H1 (cell line): ENCODE data around the gene DECR2. TPM values are rescaled to one million over a fixed set of nuclear protein-coding genes. Genes with fewer than 3 reads are reported as not detected.

Source experiments
- CTCF ChIA-PET: fragments of 300-600 bp; sonication (Branson Sonifier 250); formaldehyde crosslinking; loops from one replicate; lab custom pipeline; 2021; ENCODE audit not compliant: partially characterized antibody; lab: Charles Lee
- POLR2A ChIA-PET: fragments of 300-600 bp; sonication (Branson Sonifier 250); formaldehyde crosslinking; loops from one replicate; lab custom pipeline; 2021; ENCODE audit warnings: inconsistent platforms; ENCODE audit not compliant: partially characterized antibody; lab: Charles Lee
- DNase-seq, 2 experiments: peaks; one replicate each; pipeline versions ENCODE4 v3.0.0 to v3.0.0-alpha.2; 2010 to 2022; ENCODE audit warnings: low spot score in 2 of 2, low read depth in 1 of 2, mixed read lengths in 1 of 2
- FAIRE-seq: peaks from 2 replicates; lab custom pipeline; 2011; peaks lifted over from hg19 to GRCh38; lab: Jason Lieb, UNC
- H2AFZ ChIP-seq: 2 replicates; pipeline ENCODE4 v1.8.1; 2012; ENCODE audit warnings: low read length, inconsistent platforms
- H2AK5ac ChIP-seq: 2 replicates; pipeline ENCODE4 v1.6.1; 2013; ENCODE audit warnings: low read depth, low read length
- H2BK120ac ChIP-seq: replicated peaks from 2 replicates; pipeline ENCODE3; 2013; ENCODE audit warnings: low read depth, low read length, inconsistent platforms
- H2BK12ac ChIP-seq: 2 replicates; pipeline ENCODE4 v1.6.1; 2013; ENCODE audit warnings: low read depth, low read length
- H2BK15ac ChIP-seq: 2 replicates; pipeline ENCODE4 v1.6.1; 2013; ENCODE audit warnings: low read length
- H2BK20ac ChIP-seq: 2 replicates; pipeline ENCODE4 v1.6.1; 2013; ENCODE audit warnings: low read length
- H2BK5ac ChIP-seq: 2 replicates; pipeline ENCODE4 v1.6.1; 2013; ENCODE audit warnings: low read depth, low read length
- H3K14ac ChIP-seq: 2 replicates; pipeline ENCODE4 v1.6.1; 2013; ENCODE audit warnings: inconsistent platforms; ENCODE audit not compliant: insufficient read length
- H3K18ac ChIP-seq: 2 replicates; pipeline ENCODE4 v1.6.1; 2013; ENCODE audit warnings: low read length; ENCODE audit errors: extremely low read depth
- H3K23ac ChIP-seq: 2 replicates; pipeline ENCODE4 v1.6.1; 2013; ENCODE audit warnings: inconsistent platforms; ENCODE audit not compliant: insufficient read length
- H3K23me2 ChIP-seq: 2 replicates; pipeline ENCODE4 v1.6.1; 2013; ENCODE audit warnings: low read depth, low read length
- H3K27ac ChIP-seq: 2 replicates; pipeline ENCODE4 v1.6.1; 2011; ENCODE audit warnings: low read depth, low read length, inconsistent platforms
- H3K27me3 ChIP-seq, 4 experiments: replicated peaks in 1 of 4; 1 replicate in 1 of 4; 2 replicates in 3 of 4; pipeline versions ENCODE4 v1.6.1 to v1.8.1; 2011 to 2013; ENCODE audit warnings: low read length in 3 of 4, mild to moderate bottlenecking in 3 of 4, inconsistent platforms in 2 of 4, mixed read lengths in 2 of 4, moderate library complexity in 1 of 4; ENCODE audit not compliant: control insufficient read depth in 3 of 4, insufficient read depth in 3 of 4; ENCODE audit errors: extremely low read depth in 1 of 4
- H3K36me3 ChIP-seq, 4 experiments: 2 replicates each; pipeline versions ENCODE4 v1.6.1 to v1.8.1; 2011 to 2013; ENCODE audit warnings: mild to moderate bottlenecking in 4 of 4, low read length in 3 of 4, moderate library complexity in 2 of 4, control low read depth in 1 of 4, inconsistent platforms in 1 of 4; ENCODE audit not compliant: insufficient read depth in 4 of 4, control insufficient read depth in 2 of 4
- H3K4ac ChIP-seq: replicated peaks from 2 replicates; pipeline ENCODE3; 2013; ENCODE audit warnings: low read length, low read depth, mixed read lengths, inconsistent platforms; ENCODE audit not compliant: insufficient read length
- H3K4me1 ChIP-seq, 4 experiments: replicated peaks in 1 of 4; 1 replicate in 1 of 4; 2 replicates in 3 of 4; pipeline versions ENCODE4 v1.6.1 to v1.8.1; 2011 to 2013; ENCODE audit warnings: low read length in 3 of 4, inconsistent platforms in 2 of 4, mixed read lengths in 1 of 4; ENCODE audit not compliant: insufficient read depth in 4 of 4, control insufficient read depth in 3 of 4
- H3K4me2 ChIP-seq, 2 experiments: 2 replicates each; pipeline versions ENCODE4 v1.6.1 to v1.8.1; 2011 to 2013; ENCODE audit warnings: low read depth in 2 of 2, low read length in 2 of 2, control low read depth in 1 of 2, inconsistent platforms in 1 of 2, mild to moderate bottlenecking in 1 of 2; ENCODE audit not compliant: insufficient read depth in 1 of 2
- H3K4me3 ChIP-seq, 4 experiments: fragments of 200-600, 300-600 bp in 1 of 4; sonication (generic), shearing (Covaris generic), sonication (Bioruptor Twin) in 1 of 4; 2 replicates each; pipeline versions ENCODE4 v1.5.1 to v1.8.1; 2011 to 2016; ENCODE audit warnings: low read length in 4 of 4, low read depth in 3 of 4, control low read depth in 2 of 4, inconsistent platforms in 2 of 4, mild to moderate bottlenecking in 2 of 4, mixed read lengths in 1 of 4, moderate library complexity in 1 of 4; ENCODE audit not compliant: insufficient read depth in 2 of 4; ENCODE audit errors: extremely low read depth in 1 of 4
- H3K56ac ChIP-seq: replicated peaks from 2 replicates; pipeline ENCODE3; 2013; ENCODE audit warnings: low read depth, mild to moderate bottlenecking, mixed read lengths, low read length, inconsistent platforms; ENCODE audit not compliant: insufficient read length
- H3K79me1 ChIP-seq: 2 replicates; pipeline ENCODE4 v1.6.1; 2013; ENCODE audit warnings: low read depth, low read length, control low read depth
- H3K79me2 ChIP-seq, 2 experiments: 2 replicates each; pipeline versions ENCODE4 v1.6.1 to v1.8.1; 2012 to 2013; ENCODE audit warnings: low read length in 2 of 2, mild to moderate bottlenecking in 2 of 2, inconsistent platforms in 1 of 2; ENCODE audit not compliant: insufficient read depth in 2 of 2, control insufficient read depth in 1 of 2
- H3K9ac ChIP-seq, 4 experiments: replicated peaks in 1 of 4; 1 replicate in 1 of 4; 2 replicates in 3 of 4; pipeline versions ENCODE4 v1.6.1 to v1.8.1; 2011 to 2013; ENCODE audit warnings: low read depth in 3 of 4, low read length in 3 of 4, control low read depth in 2 of 4, mild to moderate bottlenecking in 2 of 4, moderate library complexity in 2 of 4, inconsistent platforms in 1 of 4; ENCODE audit errors: extremely low read depth in 1 of 4
- H3K9me3 ChIP-seq, 2 experiments: 2 replicates each; pipeline versions ENCODE4 v1.6.1 to v1.8.1; 2012 to 2013; ENCODE audit warnings: mild to moderate bottlenecking in 2 of 2, moderate library complexity in 2 of 2, control low read depth in 1 of 2, inconsistent platforms in 1 of 2, low read depth in 1 of 2, low read length in 1 of 2, mixed read lengths in 1 of 2; ENCODE audit not compliant: insufficient read depth in 2 of 2
- H4K20me1 ChIP-seq, 2 experiments: replicated peaks in 1 of 2; 2 replicates each; pipeline versions ENCODE3 to v1.8.1; 2011 to 2013; ENCODE audit warnings: inconsistent platforms in 2 of 2, low read length in 2 of 2, mild to moderate bottlenecking in 1 of 2; ENCODE audit not compliant: insufficient read depth in 2 of 2, control insufficient read depth in 1 of 2
- H4K5ac ChIP-seq: 2 replicates; pipeline ENCODE4 v1.6.1; 2013; ENCODE audit warnings: low read length, low read depth, mixed read lengths, inconsistent platforms; ENCODE audit not compliant: insufficient read length
- H4K8ac ChIP-seq: 2 replicates; pipeline ENCODE4 v1.8.0; 2013; ENCODE audit warnings: mild to moderate bottlenecking, moderate library complexity, low read length, inconsistent platforms; ENCODE audit not compliant: insufficient read depth; ENCODE audit errors: extremely low read depth
- H4K91ac ChIP-seq: replicated peaks from 2 replicates; pipeline ENCODE3; 2013; ENCODE audit warnings: low read length, mixed read lengths, inconsistent platforms; ENCODE audit not compliant: insufficient read length
- BACH1 ChIP-seq: IDR thresholded peaks from 2 replicates; pipeline ENCODE4 v1.6.1; 2012; ENCODE audit warnings: low read length, improper control_type of control experiment
- HDAC6 ChIP-seq: IDR thresholded peaks from one replicate; pipeline ENCODE4 v1.7.1; 2012; ENCODE audit warnings: low read depth, mild to moderate bottlenecking, inconsistent platforms, low read length, moderate library complexity
- KDM5A ChIP-seq: fragments of 200-600 bp; IDR thresholded peaks from 2 replicates; pipeline ENCODE4 v1.7.1; 2012; ENCODE audit warnings: mild to moderate bottlenecking, low read length, inconsistent platforms, mixed read lengths
- POU5F1 ChIP-seq: IDR thresholded peaks from 2 replicates; pipeline ENCODE4 v1.6.1; 2011; ENCODE audit warnings: low read depth, mild to moderate bottlenecking, low read length, moderate library complexity
- RAD21 ChIP-seq, 2 experiments: IDR thresholded peaks in 1 of 2; conservative IDR thresholded peaks in 1 of 2; 2 replicates each; pipeline ENCODE4 v1.6.1; 2011; ENCODE audit warnings: low read depth in 2 of 2, low read length in 2 of 2, improper control_type of control experiment in 1 of 2, inconsistent platforms in 1 of 2, mild to moderate bottlenecking in 1 of 2, moderate library complexity in 1 of 2
- RFX5 ChIP-seq: IDR thresholded peaks from 2 replicates; pipeline ENCODE4 v1.6.1; 2011; ENCODE audit warnings: low read depth, low read length, improper control_type of control experiment, borderline replicate concordance
- SAP30 ChIP-seq: fragments of 300-600 bp; sonication (generic); IDR thresholded peaks from 2 replicates; pipeline ENCODE4 v1.7.1; 2012; ENCODE audit warnings: low read length, moderate library complexity, mild to moderate bottlenecking, inconsistent platforms; ENCODE audit not compliant: insufficient read depth, insufficient replicate concordance
- SIN3A ChIP-seq, 2 experiments: IDR thresholded peaks in 1 of 2; conservative IDR thresholded peaks in 1 of 2; 2 replicates each; pipeline ENCODE4 v1.6.1; 2011 to 2012; ENCODE audit warnings: low read length in 2 of 2, improper control_type of control experiment in 1 of 2, low read depth in 1 of 2, mild to moderate bottlenecking in 1 of 2
- SP2 ChIP-seq: IDR thresholded peaks from 2 replicates; pipeline ENCODE4 v1.6.1; 2012; ENCODE audit warnings: mild to moderate bottlenecking, low read length, inconsistent platforms
- TAF7 ChIP-seq: optimal IDR thresholded peaks from 2 replicates; pipeline ENCODE3; 2011; ENCODE audit warnings: low read depth, mild to moderate bottlenecking, inconsistent platforms, low read length, moderate library complexity, borderline replicate concordance
- TBP ChIP-seq: IDR thresholded peaks from 2 replicates; pipeline ENCODE4 v1.6.1; 2011; ENCODE audit warnings: low read depth, low read length, improper control_type of control experiment
- TCF12 ChIP-seq: IDR thresholded peaks from 2 replicates; pipeline ENCODE4 v1.6.1; 2011; ENCODE audit warnings: low read depth, mild to moderate bottlenecking, low read length
- WGBS, 2 experiments: shearing (Covaris generic) in 1 of 2; methylation state at CpG; one replicate each; pipeline versions ENCODE4 v1.1.6 to v1.1.7; 2013 to 2015; ENCODE audit warnings: low lambda C conversion rate in 2 of 2, mixed read lengths in 2 of 2, inconsistent platforms in 1 of 2, low coverage in 1 of 2, missing lambda C conversion rate in 1 of 2; ENCODE audit not compliant: insufficient replicate concordance in 2 of 2, insufficient coverage in 1 of 2, insufficient read length in 1 of 2; ENCODE audit errors: extremely low coverage in 1 of 2, missing lambda C conversion rate in 1 of 2; 5-methylcytosine and 5-hydroxymethylcytosine counted together
- polyA plus RNA-seq, 7 experiments: library from polyadenylated mRNA; depleted of rRNA in 3 of 7; stranded (reverse) in 5 of 7; unstranded in 2 of 7; fragments of >200 nt in 5 of 7; fragments of 200-250 nt in 2 of 7; gene quantifications; 1 replicate in 5 of 7; 2 replicates in 1 of 7; 4 replicates in 1 of 7; pipeline versions ENCODE4 v1.2.1 to v1.2.3, GENCODE V29; 2011 to 2013; ENCODE audit warnings: missing spikeins in 2 of 7, mixed read lengths in 2 of 7
- total RNA-seq: library from RNA; stranded (reverse); fragmentation: NEBNext Ultra II Directional; extraction: Animal tissue kit (Norgen Biotek cat#: 25700); gene quantifications from 2 replicates; pipeline ENCODE4 v1.2.1, GENCODE V29; 2021

Gene DECR2
- total and polyA plus RNA-seq, 2 of the 8 experiments (the other 6 are each of a cell fraction or from before 2014, with no cell fraction given), result 28.2 to 39.9 TPM

DNA sequence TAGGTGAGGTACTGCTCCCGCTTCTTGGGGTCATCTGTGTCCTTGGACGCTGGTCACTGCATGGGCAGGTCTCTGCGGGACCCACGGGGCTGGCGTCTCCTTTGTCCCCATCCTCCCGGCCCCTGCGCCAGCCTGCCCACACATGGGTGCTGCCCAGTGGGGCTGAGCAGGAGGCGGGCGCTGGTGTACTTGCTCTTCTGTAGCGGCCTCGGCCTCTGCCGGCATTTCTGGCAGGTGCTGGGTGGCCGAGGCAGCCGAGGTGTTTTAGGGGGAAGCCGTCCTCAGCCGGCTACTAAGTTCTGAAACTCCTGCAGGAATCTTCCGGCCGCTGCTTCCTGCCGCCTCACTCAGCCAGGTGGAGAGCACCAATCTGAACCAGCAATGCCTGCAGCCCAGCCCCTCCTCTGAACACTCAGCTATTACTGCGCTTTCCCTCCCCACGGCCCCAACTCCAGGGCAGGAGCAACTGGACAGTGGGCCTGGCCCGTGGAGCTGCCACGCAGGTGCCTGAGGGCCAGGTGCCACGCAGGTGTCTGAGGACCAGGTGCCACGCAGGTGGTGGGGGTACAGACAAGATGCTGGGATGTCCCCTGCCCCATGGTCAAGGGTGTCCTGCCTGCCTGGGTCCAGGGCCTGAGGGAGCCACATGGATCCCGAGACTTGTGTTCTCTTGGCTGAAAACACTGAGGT lies 10.0 kb downstream of the DECR2 start:
- Histone ChIP-seq H3K4ac (no peak overlapping the region), H4K91ac (no peak overlapping the region), H4K20me1 (peaks cover 0 to 1% of the 10 kb centered on the region in 2 experiments), H2BK15ac (no peak overlapping the region), H2BK120ac (no peak overlapping the region), H2AK5ac (no peak overlapping the region), H3K23me2 (no peaks in the 10 kb centered on the region), H3K9ac (no peak overlapping the region), H2BK12ac (no peak overlapping the region), H4K8ac (no peak overlapping the region), H3K4me1 (no peaks in the 10 kb centered on the region), H3K4me2 (no peak overlapping the region), H3K27ac (no peak overlapping the region), H2AFZ (no peak overlapping the region), H3K56ac (no peak overlapping the region), H3K9me3 (no peaks in the 10 kb centered on the region), H4K5ac (no peak overlapping the region), H3K27me3 (no peaks in the 10 kb centered on the region), H2BK5ac (no peak overlapping the region; the same call in 1 of the 2 replicates), H3K79me1 (no peaks in the 10 kb centered on the region), H3K4me3 (no peak overlapping the region), H3K18ac (no peak overlapping the region), H3K14ac (no peak overlapping the region), H2BK20ac (no peak overlapping the region), H3K79me2 (no peaks in the 10 kb centered on the region), H3K23ac (no peak overlapping the region), H3K36me3 (peaks cover 0 to 3% (median 1%) of the 10 kb centered on the region in 4 experiments; a peak in 2 of 8 replicates)
- FAIRE-seq, result no peak
- CTCF ChIA-PET, result interaction anchor here (0.6 to 1.2 kb wide), 3 partner anchors 76 to 329 kb away, joined by 3 read pairs; partner anchors contain the start of gene CIAO3
- WGBS, 2 experiments, result 97% methylated on average over 25 of the region's 26 CpGs; no CpG with 5 or more reads in 1 of the 2 experiments
- POLR2A ChIA-PET, result interaction anchor here (0.8 to 3.9 kb wide), 7 partner anchors 7 to 19 kb away, joined by 4 to 13 read pairs (median 8); partner anchors contain the start of gene DECR2
- DNase-seq, result no peak
- no peak for TF ChIP-seq TBP
- TF ChIP-seq SP2, result no peak
- no peak for TF ChIP-seq SIN3A (conservative IDR thresholded peaks at IDR 0.05 in 1 of 2, IDR thresholded peaks at IDR 0.05 in 1 of 2; ENCODE audit: low read depth in 1 of 2, low read length in 2 of 2)
- no peak for TF ChIP-seq HDAC6
- no peak for TF ChIP-seq KDM5A
- TF ChIP-seq RFX5, result no peak
- TF ChIP-seq TCF12, result no peak
- no peak for TF ChIP-seq TAF7
- no peak for TF ChIP-seq BACH1
- no peak for TF ChIP-seq POU5F1
- no peak for TF ChIP-seq SAP30
- TF ChIP-seq RAD21 (IDR thresholded peaks at IDR 0.05 in 1 of 2, conservative IDR thresholded peaks at IDR 0.05 in 1 of 2; ENCODE audit: low read depth in 2 of 2, low read length in 2 of 2), result no peak
